Cardiac muscle cell (in vitro differentiated cells and primary cell): ENCODE measurements around the gene OR52E6. TPM values are rescaled to one million over a fixed set of nuclear protein-coding genes. Genes with fewer than 3 reads are reported as not detected.

ENCODE experiments used
- DNase-seq, 2 donors: peaks; one replicate each; pipeline versions ENCODE4 v3.0.0 to v3.0.0-alpha.2; 2010 to 2017; ENCODE audit warnings: low read depth in 1 of 2, low spot score in 1 of 2
- H3K27ac ChIP-seq: fragments of 200-600 bp; sonication (generic); 2 replicates; pipeline ENCODE4 v1.5.1; 2016
- H3K27me3 ChIP-seq: fragments of 200-600 bp; sonication (generic); 2 replicates; pipeline ENCODE4 v1.6.0; 2016; ENCODE audit warnings: control low read depth
- H3K36me3 ChIP-seq: fragments of 200-600 bp; sonication (generic); 2 replicates; pipeline ENCODE4 v1.5.1; 2016; ENCODE audit warnings: control low read depth
- H3K4me1 ChIP-seq: fragments of 200-600 bp; sonication (generic); 2 replicates; pipeline ENCODE4 v1.8.1; 2017; ENCODE audit warnings: low read depth, mild to moderate bottlenecking, mixed run types
- H3K4me3 ChIP-seq: fragments of 200-600 bp; sonication (generic); 2 replicates; pipeline ENCODE4 v1.5.1; 2016; ENCODE audit warnings: mild to moderate bottlenecking
- H3K9me3 ChIP-seq: fragments of 200-600 bp; sonication (generic); 2 replicates; pipeline ENCODE4 v1.5.1; 2017; ENCODE audit warnings: low read depth, mild to moderate bottlenecking, control low read depth
- polyA plus RNA-seq: library from polyadenylated mRNA; unstranded; fragments of >200 nt; fragmentation: Nextera tagmentation; extraction: Ambion mirVana; gene quantifications from 2 replicates; pipeline ENCODE4 v1.2.1, GENCODE V29; 2016
- total RNA-seq: library from RNA; depleted of rRNA; stranded (reverse); fragments of >200 nt; gene quantifications from 2 replicates; pipeline ENCODE4 v1.2.3, GENCODE V29; 2016
- TF ChIP-seq, protein P1 (sequence below): IDR thresholded peaks from 2 replicates; pipeline ENCODE4 v1.5.1; 2012; ENCODE audit warnings: low read depth, mild to moderate bottlenecking, low read length

OR52E6 gene
- total and polyA plus RNA-seq, 2 experiments from 2014 or later: not detected

- no peak within 1 kb of the TSS for H3K27ac ChIP-seq
- H3K36me3 ChIP-seq: no peaks in the 10 kb centered on the region
- TF ChIP-seq, protein P1, sequence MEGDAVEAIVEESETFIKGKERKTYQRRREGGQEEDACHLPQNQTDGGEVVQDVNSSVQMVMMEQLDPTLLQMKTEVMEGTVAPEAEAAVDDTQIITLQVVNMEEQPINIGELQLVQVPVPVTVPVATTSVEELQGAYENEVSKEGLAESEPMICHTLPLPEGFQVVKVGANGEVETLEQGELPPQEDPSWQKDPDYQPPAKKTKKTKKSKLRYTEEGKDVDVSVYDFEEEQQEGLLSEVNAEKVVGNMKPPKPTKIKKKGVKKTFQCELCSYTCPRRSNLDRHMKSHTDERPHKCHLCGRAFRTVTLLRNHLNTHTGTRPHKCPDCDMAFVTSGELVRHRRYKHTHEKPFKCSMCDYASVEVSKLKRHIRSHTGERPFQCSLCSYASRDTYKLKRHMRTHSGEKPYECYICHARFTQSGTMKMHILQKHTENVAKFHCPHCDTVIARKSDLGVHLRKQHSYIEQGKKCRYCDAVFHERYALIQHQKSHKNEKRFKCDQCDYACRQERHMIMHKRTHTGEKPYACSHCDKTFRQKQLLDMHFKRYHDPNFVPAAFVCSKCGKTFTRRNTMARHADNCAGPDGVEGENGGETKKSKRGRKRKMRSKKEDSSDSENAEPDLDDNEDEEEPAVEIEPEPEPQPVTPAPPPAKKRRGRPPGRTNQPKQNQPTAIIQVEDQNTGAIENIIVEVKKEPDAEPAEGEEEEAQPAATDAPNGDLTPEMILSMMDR: no peak
- no peaks in the 10 kb centered on the region for H3K27me3 ChIP-seq
- no peak within 1 kb of the TSS for H3K4me3 ChIP-seq
- H3K9me3 ChIP-seq: no peaks in the 10 kb centered on the region
- H3K4me1 ChIP-seq: no peaks in the 10 kb centered on the region
- DNase-seq: no peak
These were observed 38.6 kb upstream of the OR52E6 start, which contains the start of gene OR52E4 for GRCh38 chr11:5880329-5880728. TSS of gene OR52E4 (plus strand) at chr11:5880629. CDS start at chr11:5884293, 3,664 bp downstream.

- DNase-seq: no peak
- H3K27ac ChIP-seq: no peak overlapping the region
- no peak overlapping the region for H3K4me3 ChIP-seq
- no peaks in the 10 kb centered on the region for H3K27me3 ChIP-seq
- H3K9me3 ChIP-seq: no peaks in the 10 kb centered on the region
- TF ChIP-seq, protein P1: no peak
- no peaks in the 10 kb centered on the region for H3K36me3 ChIP-seq
- no peaks in the 10 kb centered on the region for H3K4me1 ChIP-seq
These were observed 36.9 kb upstream of the OR52E6 start for GRCh38 chr11:5878564-5878963.

DNA sequence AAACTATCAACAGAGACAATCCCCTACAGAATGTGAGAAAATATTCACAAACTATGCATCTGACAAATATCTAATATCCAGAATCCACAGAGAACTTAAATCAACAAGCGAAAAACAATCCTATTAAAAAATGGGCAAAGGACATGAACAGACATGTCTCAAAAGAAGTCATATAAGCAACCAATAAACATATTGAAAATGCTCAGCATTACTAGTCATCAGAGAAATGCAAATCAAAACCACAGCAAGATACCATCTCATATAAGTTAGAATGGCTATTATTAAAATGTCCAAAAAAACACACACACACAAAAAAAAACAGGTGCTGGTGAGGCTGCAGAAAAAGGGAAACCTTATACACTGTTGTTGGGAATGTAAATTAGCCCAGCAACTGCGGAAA lies 24.1 kb upstream of the OR52E6 start:
- Histone ChIP-seq H3K4me1 (no peaks in the 10 kb centered on the region), H3K4me3 (no peak overlapping the region), H3K9me3 (no peaks in the 10 kb centered on the region), H3K27me3 (no peaks in the 10 kb centered on the region), H3K27ac (no peak overlapping the region), H3K36me3 (no peaks in the 10 kb centered on the region)
- no peak for DNase-seq
- TF ChIP-seq, protein P1: no peak

GRCh38 chr11:5857590-5857989 lies 15.9 kb upstream of the OR52E6 start, which contains the start of gene OR52E8:
TSS of gene OR52E8 (minus strand) at chr11:5857690. CDS start at chr11:5857690, 0 bp downstream.
- Histone ChIP-seq H3K4me3 (no peak within 1 kb of the TSS), H3K27me3 (no peaks in the 10 kb centered on the region), H3K9me3 (no peaks in the 10 kb centered on the region), H3K27ac (no peak within 1 kb of the TSS), H3K4me1 (no peaks in the 10 kb centered on the region), H3K36me3 (no peaks in the 10 kb centered on the region)
- no peak for DNase-seq
- TF ChIP-seq, protein P1: no peak

GRCh38 chr11:5851002-5851401 lies 9.3 kb upstream of the OR52E6 start:
- no peaks in the 10 kb centered on the region for H3K27me3 ChIP-seq
- H3K4me3 ChIP-seq: no peak overlapping the region
- H3K9me3 ChIP-seq: no peaks in the 10 kb centered on the region
- no peak overlapping the region for H3K27ac ChIP-seq
- peak in 1 of 2 donors; percentile 0 for DNase-seq
- H3K4me1 ChIP-seq: no peaks in the 10 kb centered on the region
- H3K36me3 ChIP-seq: no peaks in the 10 kb centered on the region
- TF ChIP-seq, protein P1: no peak
